Omental fat pad (tissue), 4 donors: ENCODE results near the gene KEAP1. TPM values are rescaled to one million over a fixed set of nuclear protein-coding genes. Genes with fewer than 3 reads are reported as not detected.
"Not testable (repeated sequence)": the region's sequence is repeated elsewhere in the genome, so short reads cannot be mapped to it uniquely, and the experiment has no call there.

Experiments
- ATAC-seq: fragments of 150-250 bp; one replicate; pipeline ENCODE4 v1.9.1; 2016; ENCODE audit warnings: mild to moderate bottlenecking, moderate library complexity; ENCODE audit not compliant: low FRiP score
- DNase-seq: peaks from one replicate; pipeline ENCODE4 v3.0.0-alpha.2; 2019; ENCODE audit warnings: low spot score
- total RNA-seq, 4 donors: library from RNA; depleted of rRNA; stranded (reverse); fragments of >200 nt; gene quantifications; one replicate each; pipeline ENCODE4 v1.1.0, GENCODE V29; 2016
- TF ChIP-seq, protein P1 (sequence below), 3 donors: fragments of 450-650 bp; IDR thresholded peaks; one replicate each; pipeline ENCODE4 v1.5.1; 2016 to 2017; ENCODE audit warnings: antibody characterized with exemption in 3 of 3, mild to moderate bottlenecking in 3 of 3, moderate library complexity in 2 of 3

The KEAP1 gene
- total RNA-seq, 4 donors from 2014 or later = 53.2 to 65.6 (median 59.3) TPM

DNA sequence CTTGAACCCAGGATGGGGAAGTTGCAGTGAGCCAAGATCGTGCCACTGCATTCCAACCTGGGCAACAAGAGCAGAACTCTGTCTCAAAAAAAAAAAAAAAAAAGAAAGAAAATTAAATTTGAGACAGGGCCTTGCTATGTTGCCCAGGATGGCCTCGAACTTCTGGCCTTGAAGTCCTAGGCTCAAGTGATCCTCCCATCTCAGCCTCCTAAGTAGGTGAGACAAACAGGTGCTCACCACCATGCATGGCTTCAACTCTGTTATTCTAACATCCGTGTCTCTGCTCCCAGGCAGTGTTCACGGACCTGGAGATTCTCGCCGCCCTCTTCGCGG, 42.5 kb downstream of the KEAP1 start:
- DNase-seq (no peak), ATAC-seq (no peak)
- TF ChIP-seq, protein P1, sequence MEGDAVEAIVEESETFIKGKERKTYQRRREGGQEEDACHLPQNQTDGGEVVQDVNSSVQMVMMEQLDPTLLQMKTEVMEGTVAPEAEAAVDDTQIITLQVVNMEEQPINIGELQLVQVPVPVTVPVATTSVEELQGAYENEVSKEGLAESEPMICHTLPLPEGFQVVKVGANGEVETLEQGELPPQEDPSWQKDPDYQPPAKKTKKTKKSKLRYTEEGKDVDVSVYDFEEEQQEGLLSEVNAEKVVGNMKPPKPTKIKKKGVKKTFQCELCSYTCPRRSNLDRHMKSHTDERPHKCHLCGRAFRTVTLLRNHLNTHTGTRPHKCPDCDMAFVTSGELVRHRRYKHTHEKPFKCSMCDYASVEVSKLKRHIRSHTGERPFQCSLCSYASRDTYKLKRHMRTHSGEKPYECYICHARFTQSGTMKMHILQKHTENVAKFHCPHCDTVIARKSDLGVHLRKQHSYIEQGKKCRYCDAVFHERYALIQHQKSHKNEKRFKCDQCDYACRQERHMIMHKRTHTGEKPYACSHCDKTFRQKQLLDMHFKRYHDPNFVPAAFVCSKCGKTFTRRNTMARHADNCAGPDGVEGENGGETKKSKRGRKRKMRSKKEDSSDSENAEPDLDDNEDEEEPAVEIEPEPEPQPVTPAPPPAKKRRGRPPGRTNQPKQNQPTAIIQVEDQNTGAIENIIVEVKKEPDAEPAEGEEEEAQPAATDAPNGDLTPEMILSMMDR (IDR thresholded peaks at IDR 0.05) = no peak

DNA sequence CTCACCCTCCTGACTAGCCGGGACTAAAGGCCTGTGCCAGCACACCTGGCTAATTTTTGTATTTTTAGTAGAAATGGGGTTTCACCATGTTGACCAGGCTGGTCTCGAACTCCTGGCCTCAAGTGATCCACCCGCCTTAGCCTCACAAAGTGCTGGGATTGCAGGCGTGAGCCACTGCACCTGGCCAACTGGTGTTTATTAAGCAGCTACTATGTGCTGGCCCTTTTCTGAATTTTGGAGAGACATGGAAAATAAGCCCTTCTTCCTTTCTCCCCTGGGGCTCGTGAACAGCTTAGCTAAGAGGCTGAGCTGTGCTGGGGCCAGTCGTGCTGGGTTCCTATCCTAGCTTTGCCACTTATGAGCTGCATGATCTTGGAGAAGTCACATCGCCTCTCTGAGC, 44.4 kb downstream of the KEAP1 start:
- ATAC-seq, DNase-seq: not testable (repeated sequence)

DNA sequence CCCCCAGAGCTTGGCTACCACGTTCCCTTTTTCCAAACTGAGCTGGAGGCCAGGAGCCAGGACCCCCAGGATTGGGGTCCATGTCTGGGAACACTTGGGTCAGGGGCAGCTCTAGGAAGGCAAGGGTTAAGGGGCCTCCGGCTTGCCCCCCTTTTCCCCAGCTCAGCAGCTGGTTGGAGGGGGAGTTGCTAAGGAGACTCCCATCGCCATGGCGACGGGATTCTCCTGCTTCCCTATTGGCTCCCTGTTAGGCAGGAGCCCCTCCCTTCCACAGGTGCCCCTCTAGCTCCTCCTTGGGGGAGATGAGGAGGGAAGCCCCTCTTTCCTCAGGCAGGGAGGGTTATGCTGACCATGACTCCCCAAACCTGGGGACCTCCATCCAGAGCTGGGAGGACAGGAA, 48.9 kb downstream of the KEAP1 start:
- ATAC-seq = no peak
- TF ChIP-seq, protein P1 (IDR thresholded peaks at IDR 0.05) = no peak

GRCh38 chr19:10453852-10454251, 49.3 kb downstream of the KEAP1 start:
- DNase-seq (no peak), ATAC-seq (no peak)
- TF ChIP-seq, protein P1 (IDR thresholded peaks at IDR 0.05) = no peak

More for the DNA sequence above, 48.9 kb downstream of the KEAP1 start:
- DNase-seq = no peak

DNA sequence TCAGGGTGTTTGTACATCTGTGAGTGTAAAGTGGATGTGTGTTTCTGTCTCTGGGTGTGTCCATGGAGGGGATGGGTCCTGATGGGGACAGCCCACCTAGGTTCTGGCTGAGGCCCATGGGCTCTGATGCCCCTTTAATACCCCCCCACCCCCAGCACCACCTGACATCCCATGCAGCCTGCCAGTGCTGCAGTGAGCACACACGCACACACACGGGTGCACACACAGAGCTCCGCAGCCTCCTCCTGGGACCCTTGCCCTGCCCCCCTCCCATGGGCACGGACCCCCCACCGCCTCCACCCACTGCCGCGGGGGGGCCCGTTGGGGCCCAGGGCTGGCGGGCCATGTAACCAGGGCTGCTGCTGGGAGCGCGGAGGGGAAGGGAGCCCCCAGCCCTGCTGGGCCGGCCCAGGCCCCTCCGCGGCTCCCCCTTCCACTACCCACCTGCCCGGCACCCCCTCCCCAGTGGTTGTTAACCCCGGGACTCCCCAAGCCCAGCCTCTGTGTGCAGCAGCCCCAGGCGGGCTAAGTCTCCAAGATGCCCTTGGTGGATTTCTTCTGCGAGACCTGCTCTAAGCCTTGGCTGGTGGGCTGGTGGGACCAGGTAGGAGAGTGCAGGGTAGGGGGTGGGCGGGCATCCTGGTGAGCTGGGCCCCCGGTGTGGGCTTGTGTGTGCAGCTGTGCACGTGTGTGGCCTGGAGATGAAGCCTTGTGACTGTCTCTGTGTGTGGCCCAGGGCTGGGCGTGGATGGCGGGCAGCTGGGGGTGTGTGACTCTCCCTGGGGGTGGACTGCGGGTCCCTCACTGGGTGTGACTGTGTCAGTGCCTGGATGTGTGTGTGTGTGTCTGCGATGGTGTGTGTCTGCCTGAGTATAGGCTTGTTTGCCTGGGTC, 50.2 kb downstream of the KEAP1 start:
- ATAC-seq (peak; percentile 5), DNase-seq (no peak)
- TF ChIP-seq, protein P1 (IDR thresholded peaks at IDR 0.05) = no peak

DNA sequence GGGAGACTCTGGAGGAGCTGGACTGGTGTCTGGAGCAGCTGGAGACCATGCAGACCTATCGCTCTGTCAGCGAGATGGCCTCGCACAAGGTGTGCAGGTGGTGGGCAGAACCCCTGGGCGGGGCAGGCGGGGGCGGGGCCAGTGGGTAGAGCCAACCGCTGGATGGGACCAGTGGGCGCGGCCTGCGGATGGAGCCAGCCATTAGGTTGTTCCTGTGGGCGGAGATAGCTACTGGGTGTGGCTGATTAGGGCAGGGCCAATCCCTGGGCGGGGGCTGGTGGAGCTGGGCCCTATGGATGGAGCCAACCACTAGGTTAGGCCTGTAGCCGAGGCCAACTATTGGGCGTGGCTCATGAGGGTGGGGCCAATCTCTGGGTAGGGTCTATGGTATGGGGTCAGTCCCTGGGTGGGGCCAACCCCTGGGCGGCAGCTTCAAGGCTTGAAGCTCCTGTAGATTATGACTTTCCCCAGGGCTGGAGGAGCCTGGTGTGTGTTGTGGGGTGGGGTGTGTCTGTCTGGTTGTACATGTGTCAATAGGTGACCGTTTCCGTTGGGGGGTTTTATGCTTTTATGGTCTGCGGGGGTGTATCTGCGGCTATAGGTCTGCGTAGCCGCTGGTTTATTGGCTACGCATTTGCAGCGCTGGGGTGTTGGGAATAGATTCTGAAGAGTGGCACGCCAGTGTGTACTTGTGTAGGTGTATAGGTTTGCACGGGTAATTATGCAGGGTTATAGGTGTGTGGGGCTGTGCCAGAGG, 52.1 kb downstream of the KEAP1 start:
- no peak for ATAC-seq
- TF ChIP-seq, protein P1 (IDR thresholded peaks at IDR 0.05) = no peak
- no peak for DNase-seq

GRCh38 chr19:10450191-10450852, 52.8 kb downstream of the KEAP1 start:
- DNase-seq (no peak), ATAC-seq (no peak)
- TF ChIP-seq, protein P1 (IDR thresholded peaks at IDR 0.05) = no peak
